Right forelimb (tissue), 1 donor: ENCODE data around the gene CHKA.

Source experiments
- DNase-seq: peaks from one replicate; pipeline ENCODE4 v3.0.0-alpha.2; 2018

The CHKA gene

GRCh38 chr11:68043349-68044144, 77.6 kb downstream of the CHKA start:
- peak; percentile 67 for DNase-seq

DNA sequence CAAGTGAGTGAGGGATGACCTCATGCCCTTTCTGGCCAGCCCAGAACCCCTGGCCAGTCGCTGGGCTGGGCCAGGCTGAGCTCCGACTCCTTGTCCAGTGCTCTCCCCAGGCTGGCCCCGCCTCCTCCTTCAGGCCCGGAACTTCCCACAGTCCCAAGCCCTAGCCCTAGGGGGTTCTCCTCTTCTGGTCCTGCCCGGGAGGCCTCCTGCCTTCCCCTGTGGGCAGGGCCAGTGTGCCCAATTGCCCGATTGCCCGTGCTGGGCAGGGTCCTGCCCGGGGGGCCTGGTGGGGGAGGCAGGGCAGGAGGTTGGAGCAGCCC, 78.2 kb downstream of the CHKA start:
- DNase-seq, result no peak

DNA sequence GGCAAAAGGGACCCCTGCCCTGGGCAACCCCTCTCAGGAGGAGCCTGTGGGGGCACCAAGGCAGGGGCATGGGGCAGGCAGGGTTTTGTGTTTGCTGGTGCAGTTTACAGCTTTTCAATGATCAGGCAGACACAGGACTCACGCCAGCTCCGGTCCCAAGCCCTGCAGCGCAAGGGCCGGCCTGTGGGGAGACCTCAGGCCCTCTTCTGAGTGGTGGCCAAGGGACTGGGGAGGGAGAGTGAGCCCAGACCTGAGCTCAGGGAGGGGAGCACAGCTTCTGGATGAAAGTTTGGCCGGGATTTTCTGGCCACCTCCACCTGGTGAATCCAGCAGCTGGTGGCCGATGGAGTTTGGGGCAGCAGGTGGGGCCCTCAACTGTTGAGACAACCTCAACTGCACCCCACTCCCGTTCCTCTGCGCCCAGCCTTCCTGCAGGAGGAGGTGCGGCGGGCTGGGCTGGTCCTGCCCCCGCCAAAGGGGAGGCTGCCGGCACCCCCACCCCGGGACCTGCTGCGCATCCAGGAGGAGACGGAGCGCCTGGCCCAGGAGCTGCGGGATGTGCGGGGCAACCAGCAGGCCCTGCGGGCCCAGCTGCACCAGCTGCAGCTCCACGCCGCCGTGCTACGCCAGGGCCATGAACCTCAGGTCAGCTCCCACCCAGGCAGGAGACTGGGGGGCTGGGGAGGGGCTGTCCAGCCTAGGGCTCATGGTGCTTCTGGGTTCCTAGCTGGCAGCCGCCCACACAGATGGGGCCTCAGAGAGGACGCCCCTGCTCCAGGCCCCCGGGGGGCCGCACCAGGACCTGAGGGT, 78.8 kb downstream of the CHKA start:
- DNase-seq, result no peak

GRCh38 chr11:68041617-68042218, 79.5 kb downstream of the CHKA start:
- DNase-seq, result no peak

DNA sequence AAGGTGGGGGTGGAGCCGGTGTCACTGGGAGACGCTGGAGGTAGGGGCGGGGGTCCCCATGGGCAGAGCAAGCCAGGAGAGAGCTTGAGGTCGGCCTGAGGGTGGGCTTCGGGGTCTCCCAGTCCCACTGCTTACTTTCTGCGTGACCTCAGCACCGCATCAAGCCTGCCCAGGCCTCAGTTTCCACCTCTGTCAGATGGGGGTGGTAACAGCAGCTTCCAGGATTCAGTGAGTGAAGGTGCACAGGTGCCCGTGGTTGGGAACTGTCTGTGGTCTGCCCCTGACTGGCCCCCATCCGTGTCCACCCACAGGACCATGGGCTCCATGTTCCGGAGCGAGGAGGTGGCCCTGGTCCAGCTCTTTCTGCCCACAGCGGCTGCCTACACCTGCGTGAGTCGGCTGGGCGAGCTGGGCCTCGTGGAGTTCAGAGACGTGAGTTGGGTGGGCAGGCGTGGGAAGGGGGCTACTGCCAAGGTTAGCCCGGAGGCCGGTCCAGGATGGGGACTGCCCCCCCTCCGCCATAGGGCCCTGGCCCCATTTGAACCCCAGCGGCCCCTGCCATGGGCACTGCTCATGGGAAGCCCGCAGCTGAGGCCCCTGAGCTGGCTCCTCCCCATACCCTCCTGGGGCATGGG, 80.1 kb downstream of the CHKA start:
- no peak for DNase-seq

- peak; percentile 68 for DNase-seq
Measured at GRCh38 chr11:68040101-68040956, 80.9 kb downstream of the CHKA start.

DNA sequence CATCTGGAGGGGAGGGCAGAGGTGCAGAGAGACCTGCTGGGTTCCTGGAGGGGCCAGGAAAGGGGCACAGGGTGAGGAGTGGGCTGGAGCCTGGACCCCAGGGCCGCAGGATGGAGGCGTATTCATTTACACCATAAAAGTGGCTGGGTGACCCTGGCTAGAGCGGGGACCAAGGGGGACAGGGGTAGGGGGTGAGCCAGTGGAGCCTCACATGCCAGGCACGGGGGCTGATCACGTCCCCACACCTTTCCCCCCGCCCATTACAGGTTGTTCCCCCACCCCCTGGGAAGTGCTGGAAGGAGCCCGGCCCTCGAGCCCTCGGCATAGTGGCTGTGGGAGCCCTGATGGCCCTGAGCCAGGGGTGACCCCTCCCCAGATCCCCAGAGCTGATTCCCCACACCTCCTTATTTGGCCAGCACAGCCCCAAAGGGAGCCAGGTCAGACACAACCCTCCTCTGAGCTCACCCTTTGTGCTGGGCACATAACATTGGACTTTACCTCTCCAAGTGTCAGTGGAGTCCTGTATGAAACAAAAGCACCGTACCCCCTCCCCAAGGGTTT, 81.6 kb downstream of the CHKA start:
- DNase-seq, result no peak

DNA sequence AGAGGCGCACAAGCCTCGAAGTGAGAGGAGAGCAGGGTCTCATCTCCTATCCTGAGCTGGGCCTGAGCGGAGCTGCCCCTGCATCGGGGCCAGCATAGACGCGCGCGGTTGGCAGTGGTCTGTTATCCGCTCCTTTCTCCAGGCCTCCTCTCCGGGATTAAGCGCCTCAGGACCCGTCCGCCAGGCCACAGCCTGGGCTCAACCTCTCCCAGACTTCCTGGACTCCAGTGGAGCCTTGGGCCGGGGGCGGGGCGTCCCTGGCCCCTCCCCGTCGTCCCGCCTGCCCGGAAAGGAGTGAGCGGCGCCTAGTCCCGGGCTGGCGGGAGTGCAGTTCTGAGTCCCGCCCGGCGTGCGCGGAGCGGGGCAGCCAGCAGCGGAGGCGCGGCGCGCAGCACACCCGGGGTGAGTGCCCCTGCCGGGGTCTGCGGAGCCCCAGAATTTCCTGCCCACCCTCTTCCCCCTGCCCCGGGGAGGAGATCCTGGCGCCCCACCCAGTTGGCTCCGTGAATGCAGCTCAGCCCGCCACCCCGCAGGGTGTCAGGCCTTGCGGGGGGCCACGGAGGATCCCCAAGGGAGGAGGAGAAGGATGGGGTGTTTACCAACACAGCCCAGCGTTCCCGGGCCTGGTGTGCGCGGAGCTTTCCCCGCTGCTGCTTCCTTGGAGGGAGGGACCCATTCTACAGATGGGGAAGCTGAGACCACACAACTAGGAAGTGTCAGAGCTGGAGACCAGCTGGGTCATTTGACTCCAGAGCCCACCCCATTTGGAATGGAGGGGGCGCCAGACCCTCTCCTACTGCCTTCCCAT, 82.3 kb downstream of the CHKA start, which contains the start of gene TCIRG1:
Gene TCIRG1, plus strand, starts transcription at position 308 of the 808 bp plus-strand sequence. CDS start 2,247 bp downstream, outside the sequence.
- peak; percentile 86 for DNase-seq

DNA sequence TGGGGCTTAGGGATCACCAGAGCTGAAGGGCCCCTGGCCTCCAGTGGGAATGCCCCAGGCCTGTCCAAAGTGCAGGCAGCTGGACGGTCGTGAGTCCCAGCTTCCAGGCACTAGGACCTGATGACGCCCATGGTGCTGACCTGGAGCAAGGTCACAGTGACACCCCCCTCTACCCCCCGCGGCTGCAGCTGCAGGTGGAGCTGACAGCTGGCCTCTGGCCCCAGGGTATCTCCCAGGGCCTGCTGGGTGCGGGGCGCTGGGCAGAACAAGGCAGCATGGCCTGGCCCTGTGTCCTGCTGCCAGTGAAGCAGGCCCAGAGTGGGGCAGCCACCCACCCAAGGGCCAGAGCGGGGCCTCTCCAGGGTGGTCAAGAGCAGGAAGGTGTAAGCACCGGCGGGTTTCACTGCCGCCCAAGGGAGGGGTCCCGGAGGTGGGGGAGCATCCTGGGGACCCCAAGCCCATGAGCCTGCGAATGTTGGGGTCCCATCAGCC, 82.9 kb downstream of the CHKA start:
- DNase-seq, result no peak

DNA sequence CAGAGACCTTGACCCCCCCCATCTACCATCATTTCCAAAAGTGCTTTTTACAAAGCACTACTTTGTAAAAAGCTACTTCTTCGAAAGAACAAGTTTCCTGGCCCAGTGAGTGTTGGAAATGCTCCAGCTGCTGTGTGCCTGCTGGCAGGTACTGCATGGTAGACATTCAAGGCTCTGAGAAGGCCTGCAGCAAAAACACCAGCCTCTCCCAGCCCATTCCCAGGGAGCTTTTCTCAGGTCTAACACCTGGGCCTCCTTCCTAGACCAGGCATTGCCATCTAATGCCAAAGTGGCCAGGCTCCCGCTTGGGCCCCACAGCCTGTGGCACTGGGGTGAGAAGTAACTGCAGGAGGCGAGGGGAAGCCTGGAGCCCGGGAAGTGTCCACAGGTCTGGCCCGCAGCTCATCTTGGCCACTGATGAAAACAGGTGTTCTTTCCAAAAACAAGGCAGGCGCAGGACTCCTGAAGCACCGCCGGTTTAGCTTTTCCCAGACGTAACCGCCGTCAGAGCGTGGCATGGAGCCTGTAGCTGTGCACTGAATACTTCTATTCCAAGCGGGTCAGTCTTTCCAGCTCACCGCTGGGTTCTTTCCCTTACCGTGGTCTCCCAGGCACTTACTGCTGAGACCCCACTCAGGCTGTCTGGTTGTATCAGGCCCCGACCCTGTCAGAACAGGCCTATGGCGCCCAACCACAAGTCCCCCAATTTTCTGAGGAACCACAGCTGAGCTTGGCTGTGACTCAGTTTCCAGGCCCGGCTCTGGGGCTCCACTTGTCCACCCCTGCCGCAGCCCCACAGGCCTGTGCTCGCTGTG, 83.6 kb downstream of the CHKA start:
- DNase-seq, result no peak

DNA sequence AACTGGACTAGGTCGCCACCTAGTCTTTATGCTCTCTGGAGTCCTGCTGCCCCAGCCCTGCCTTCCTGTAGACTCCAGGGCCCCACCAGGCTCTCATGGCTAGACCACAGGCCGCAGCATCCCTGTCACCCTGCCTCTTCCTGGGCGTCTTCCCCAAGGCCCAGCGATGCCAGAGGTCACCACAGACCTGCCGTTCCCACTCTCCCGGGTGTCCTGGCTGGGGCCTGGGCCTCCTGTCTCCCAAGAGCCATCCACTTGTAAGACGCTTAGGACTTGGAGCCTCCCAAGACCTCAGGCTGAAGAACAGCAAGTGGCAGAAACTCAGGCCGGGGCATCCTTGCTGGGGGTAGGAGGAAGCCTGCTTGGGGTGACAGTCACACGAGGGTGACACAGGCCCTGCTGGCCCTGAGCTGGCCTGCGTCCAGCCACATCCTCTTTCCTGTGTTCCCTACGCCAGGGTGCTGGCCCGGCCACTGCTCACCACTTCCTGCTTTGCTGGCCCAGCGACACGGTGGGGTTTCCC, 84.4 kb downstream of the CHKA start:
- no peak for DNase-seq

GRCh38 chr11:68036141-68036716, 85.0 kb downstream of the CHKA start:
- DNase-seq, result no peak

DNA sequence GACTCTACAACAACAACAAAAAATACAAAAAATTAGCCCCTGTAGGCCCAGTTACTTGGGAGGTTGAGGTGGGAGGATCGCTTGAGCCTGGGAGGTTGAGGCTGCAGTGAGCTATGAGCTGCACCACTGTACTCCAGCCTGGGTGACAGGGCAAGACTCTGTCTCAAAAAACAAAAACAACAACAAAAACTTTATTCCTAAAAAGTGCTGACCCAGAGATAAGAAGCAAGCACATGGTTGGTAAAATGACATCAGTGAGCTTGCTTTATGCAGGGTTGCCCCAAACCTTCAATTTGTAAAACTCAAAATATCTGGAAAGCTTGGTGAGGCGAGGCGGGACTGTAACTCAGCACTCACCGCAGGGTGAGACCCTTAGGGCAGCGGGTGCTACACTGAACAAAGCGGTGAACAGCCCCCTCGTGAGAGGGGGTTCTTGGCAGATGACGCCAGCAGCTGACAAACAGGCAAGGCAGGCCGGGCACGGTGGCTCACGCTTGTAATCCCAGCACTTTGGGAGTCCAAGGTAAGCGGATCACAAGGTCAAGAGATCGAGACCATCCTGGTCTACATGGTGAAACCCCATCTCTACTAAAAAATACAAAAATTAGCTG, 85.8 kb downstream of the CHKA start:
- DNase-seq, result no peak

GRCh38 chr11:68033708-68034045, 87.5 kb downstream of the CHKA start:
- DNase-seq, result no peak

DNA sequence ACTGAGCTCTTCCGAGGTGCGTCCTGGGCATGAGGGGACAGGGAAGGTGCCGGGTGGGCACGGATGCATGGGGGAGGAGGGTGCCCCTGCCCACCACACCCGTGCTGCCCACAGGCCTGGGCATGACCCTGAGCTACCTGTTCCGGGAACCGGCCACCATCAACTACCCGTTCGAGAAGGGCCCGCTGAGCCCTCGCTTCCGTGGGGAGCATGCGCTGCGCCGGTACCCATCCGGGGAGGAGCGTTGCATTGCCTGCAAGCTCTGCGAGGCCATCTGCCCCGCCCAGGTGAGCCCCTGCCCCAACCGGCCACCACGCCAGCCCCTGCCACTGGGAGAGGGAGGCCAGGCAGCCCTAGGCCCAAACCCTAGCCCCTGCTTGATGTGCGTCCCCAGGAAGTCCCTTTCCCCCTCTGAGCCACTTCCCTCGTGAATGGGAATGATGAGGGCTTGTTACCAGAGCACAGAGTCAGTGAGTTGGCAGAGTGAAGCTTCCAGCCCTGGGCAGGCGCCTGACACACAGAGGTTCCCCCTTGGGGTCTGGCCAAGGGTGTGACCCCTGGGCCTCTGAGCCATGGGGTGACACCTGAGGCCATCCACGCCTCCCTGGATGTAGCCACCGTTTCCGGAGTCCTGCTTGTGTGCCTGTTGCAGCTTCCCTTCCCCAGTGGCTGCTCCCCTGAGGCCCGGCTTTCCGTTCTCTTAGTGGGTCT, 88.0 kb downstream of the CHKA start:
- DNase-seq, result no peak

GRCh38 chr11:68032003-68032402, 89.2 kb downstream of the CHKA start:
- no peak for DNase-seq

DNA sequence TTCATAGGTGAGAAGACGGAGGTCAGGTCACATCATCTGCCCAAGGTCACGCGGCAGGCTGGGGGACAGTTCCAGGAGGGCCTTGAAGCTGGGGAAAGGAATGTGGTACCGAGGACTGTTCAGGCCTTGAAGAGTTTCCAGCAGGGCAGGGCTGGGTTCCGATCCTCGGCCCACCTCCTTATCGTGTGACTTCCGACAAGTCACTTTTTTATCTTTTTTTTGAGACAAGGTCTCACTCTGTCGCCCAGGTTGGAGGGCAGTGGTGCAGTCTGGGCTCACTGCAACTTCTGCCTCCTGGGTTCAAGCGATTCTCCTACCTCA, 90.1 kb downstream of the CHKA start:
- no peak for DNase-seq

DNA sequence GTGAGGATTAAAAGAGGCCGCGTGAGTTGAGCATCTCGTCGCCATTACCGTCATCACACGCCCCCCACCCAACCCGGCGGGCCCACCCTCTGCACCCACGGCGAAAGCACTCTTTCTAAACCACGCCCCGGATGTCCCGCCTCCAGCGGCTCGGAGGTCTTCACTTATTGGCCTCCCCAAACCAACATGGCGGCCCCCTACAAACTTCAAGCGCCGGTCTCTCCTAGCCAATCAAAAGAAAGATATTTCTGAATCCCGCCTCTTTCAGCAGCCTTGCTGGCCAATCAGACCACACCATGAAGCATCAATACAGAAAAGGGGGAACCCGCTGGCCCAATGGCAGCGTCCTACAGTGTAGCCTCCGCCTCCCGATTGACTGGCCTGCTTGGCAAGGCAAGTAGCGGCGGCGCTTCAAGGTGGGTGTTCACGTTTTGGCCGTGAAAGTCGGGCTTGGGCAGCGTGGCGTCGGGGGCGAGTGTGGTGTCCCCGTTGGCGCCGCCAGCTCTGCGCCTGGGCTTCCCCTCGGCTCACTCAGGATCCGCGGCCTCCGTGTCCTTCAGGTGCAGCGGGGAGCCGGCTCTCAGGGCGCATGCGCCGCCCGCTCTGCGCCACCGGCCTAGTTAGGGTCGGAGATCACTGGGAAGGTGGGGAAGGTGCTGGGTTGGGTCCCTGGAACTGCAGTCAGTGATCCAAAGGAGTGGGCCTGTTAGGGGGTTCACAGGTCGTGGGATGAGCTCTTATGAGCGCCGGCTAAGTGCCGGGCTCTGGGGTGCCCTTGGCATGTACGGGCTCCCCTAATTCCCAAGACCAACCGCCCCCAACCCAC, 90.7 kb downstream of the CHKA start, which contains the start of gene NDUFS8:
Gene NDUFS8, plus strand, starts transcription at position 364 of the 826 bp plus-strand sequence. CDS start 1,471 bp downstream, outside the sequence.
- DNase-seq, result peak; percentile 97
